NCI-H187 (cell line): ENCODE data around the gene HLA-DPA1.
"Not testable (repeated sequence)": the region's sequence is repeated elsewhere in the genome, so short reads cannot be mapped to it uniquely, and the experiment has no call there.

Experiments used
- DNase-seq, 2 experiments: peaks; one replicate each; lab custom pipeline; 2025; lab: John Stamatoyannopoulos, UW

HLA-DPA1 gene

DNA sequence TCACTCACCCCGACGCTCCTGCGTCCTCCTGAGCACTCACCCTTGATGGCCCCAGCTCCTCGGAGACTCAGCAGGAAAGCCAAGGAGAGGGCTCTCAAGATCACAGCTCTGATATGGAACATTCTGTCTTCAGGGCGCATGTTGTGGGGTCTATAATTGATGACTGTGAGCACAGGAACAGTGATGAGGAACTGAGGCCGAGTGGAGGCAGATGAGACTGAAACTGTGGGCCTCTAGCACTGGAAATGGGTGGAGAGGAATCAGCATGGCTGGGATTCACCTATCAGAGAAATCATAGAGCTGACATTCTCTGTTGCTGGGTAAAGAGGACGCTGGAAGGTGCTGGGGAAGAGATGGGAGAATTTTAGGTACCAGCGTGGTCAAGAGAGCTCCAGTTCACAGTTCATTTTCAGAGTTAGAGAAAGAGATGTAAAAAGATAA lies at the start of gene HLA-DPA1:
TSS of gene HLA-DPA1 (minus strand) at position 219 of the 441 bp plus-strand sequence.
- DNase-seq, result no peak

DNA sequence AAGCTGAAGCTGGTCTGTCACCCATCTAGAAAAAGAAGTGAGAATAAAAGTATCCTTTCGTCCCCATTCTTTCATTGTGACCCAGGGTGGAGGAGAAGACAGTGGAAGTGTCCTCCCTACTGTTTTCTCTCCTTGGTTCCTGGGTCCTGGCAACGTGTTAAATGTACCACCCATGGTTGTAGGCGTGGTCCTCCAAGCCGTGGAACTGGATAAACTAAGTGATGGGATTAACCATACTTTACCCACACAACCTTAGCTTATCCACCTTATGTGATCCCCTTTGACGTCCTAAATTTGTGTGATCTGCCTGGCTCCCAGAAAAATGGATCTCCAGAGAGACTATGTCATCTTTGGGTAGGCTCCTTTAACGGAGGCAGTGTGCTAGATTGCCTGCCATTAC lies 49.7 kb upstream of the HLA-DPA1 start:
- DNase-seq, result no peak

DNA sequence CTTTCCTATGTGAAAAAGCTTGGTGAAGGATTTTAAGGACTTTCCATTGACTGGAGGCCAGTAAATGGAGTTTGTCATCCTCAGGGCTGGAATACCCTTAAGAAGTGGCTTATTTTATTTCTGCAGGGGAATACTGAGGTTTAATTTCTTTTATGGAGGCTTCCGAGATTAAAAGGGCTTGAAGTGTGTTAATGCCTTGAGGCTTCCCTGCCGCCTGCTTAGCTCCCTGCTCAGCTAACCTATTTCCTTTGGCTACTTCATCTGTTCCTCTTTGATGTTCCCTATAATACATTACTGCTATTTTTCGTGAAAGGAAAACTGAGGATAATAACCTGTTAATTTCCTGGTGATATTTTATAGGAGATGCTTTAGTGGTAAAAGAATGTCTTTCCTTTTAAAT lies 46.6 kb upstream of the HLA-DPA1 start:
- DNase-seq, result no peak

DNA sequence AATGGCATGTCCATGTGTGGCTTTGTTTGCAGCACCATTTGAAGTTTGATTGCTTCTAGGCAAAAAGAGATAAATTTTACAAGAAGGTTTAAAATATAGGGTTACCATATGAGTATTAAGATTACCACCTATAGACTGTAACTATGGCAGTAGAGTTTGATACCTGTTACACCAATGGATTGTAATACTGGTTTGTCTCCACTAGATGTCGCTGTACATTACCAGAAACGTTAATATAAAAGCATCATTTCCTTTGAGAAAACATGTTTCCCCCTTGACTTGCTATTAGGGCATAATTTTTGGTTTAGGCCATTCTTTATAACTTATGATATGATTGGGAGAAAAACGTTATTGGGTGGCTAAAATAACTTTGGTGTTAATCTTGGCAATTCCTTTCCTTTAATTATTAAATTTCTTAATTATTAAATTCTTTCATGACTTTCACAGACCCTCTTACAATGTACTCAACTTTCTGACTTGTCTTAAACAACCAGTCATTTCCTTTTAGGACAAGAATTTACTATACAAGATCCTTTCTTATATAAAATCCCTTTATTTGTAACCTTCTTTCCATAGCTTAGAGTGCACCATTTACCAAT lies 45.2 kb upstream of the HLA-DPA1 start:
- DNase-seq, result no peak

DNA sequence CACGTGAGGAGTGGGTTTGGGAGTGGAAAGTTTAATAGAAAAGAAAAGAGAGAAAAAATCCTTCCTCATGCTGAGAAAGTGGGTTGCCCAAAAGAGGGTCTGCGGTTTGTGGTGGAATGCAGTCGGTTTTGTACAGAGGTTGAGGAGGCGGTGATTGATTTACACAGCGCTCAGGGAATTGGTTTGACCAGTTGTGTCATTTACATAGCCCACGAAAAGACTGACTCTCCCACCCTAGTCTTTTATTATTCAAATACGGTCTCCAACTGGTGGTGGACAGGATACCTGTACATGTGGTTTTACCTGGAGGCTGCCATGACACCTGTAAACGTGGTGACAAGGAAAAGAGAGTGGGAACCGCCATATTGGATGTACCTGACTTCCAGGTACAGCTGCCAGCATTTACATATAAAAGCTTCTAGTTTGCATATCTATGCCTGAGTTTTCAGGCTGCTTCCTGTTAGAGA lies 44.4 kb upstream of the HLA-DPA1 start:
- DNase-seq, result no peak

DNA sequence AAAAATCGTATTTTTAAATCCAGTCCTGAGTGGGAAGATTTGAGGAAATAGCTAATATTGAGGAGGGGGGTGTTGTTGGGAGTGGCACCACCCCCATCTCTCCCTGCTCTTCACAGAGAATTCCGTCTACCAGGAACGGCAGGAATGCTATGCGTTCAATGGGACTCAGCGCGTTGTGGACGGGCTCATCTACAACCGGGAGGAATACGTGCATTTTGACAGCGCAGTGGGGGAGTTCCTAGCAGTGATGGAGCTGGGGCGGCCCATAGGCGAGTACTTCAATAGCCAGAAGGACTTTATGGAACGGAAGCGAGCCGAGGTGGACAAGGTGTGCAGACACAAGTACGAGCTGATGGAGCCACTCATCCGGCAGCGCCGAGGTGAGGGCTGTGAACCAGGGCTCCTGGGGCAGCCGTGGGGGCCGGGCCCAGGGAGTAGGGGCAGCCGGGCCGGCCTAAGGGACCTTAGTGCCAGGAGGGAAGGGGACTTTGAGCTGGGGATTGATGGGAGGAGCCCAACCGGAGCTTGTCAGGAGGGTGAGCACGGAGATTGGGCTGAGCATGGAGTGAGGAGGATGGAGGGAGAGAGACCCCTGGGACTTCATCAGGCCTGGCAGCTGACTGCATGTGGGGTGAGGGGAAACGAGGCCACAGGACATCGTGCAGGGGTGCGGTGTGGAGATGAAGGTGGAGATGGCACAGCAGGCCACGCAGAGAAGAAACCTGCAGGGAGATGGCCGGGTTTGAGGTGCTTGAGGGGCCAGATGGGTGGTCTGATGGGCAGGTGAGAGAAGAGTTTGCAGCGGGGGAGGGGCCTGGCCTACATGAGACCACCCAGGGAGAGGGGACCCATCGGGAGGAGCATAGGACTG lies 43.6 kb upstream of the HLA-DPA1 start:
- no peak for DNase-seq

DNA sequence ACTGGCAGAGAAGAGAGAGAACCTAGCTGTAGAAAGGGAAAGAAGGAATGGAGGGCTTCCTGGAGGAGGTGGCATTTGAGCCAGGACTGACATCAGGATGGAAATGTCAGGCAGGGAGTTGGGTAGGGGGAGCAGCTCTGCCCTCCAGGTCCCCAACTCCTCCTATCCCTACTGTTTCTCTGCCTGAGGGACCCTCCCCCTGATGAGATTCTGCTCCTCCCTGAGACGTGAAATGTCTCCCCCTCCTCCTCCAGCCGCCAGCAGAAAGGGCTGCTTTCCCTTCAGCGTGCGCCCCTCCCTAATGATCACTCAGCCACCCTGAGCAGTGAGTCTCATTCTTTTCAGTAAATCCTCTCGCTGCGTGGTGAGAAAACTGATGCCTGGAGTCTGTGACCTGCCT lies 43.0 kb upstream of the HLA-DPA1 start:
- no peak for DNase-seq

DNA sequence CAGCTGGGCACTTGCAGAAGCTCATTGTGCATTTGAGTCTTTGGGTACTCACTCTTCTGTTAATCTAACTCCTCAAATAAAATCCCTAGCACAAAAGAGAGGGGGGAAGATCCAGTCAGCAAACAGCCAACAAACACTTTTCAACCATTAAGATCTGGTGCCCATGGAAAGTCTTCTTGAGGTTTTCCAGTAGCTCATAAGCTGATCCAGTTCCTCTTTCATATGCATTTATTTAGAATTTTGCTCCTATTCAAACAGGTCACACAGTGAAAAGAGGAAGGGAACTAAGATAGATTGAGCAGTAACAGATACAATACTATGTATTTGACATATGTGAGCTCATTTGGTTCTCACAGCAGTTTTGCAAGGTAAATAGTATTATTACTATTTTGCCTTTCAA lies 41.0 kb upstream of the HLA-DPA1 start:
- DNase-seq, result no peak

DNA sequence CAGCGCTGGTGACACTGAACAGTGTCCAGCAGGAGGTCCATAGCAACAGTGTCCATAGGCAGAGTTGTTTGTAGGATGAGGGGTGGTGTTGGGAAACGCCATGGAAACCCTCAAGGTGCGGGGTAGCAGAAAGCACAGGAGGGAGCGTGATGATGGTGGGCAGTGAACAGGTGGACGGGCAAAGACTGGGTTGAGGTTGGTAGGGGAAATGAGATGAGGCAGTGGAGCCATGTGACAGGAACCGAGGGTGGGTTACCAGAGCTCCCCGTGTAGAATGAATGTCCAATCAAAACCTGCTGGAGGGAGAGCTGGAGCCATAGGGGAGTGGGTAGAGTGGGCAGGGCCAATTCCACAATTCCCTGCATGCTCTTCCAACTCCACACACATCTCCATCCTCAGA lies 40.3 kb upstream of the HLA-DPA1 start:
- DNase-seq, result no peak

DNA sequence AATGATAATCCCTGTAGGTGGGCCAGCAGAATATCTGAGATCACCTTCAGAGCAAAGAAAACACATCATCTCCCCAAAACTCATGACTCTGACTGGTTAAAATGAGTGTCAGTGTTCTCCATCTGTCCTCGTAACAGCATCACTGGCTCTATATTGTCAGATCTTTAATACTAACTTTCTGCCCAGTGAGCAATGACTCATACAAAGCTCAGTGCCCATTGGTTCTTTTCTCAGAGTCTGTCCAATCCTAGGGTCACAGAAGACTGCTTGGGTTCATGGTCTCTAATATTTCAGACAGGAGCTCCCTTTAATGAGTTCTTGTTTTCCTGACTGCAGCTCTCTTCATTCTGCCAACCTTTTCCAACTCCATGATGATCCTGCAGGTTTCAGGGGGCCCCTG lies 38.7 kb upstream of the HLA-DPA1 start:
- DNase-seq, result no peak

DNA sequence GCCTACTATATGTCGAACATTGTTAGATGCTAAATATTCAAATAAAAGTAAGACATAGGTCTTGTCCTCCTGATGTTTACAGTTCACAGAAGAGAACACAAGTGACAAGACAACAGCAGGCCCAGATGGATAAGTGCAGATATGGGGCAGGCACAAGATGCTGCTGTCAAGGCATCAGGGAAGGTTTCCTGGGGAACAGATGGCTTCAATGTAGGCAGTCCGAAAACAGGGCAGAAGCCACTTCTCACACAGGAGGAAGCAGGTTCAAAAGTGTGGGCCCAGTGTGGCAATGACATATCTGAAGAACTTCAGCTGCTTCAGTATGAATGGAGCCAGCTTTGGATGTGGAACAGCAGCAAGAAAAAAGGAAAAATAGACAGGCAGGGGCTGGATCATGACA lies 34.9 kb upstream of the HLA-DPA1 start:
- DNase-seq, result no peak

DNA sequence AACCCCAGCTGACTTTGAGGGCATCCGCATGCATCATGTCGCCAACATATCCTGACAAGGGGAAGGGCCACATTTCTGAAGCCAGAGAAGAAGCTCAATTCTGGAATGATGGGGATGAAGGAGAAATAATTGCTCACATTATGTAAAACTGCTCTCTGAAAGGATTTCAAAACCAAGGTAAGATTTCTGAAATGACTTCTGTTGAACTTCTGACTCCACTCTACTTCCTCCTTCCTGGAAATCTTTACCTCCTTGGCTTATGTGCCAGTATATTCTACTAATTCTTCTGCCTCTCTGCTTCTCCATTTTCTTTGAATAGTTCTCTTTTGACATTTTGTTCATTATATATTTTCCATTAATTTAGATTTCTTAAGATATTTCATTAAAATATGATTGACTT lies 34.2 kb upstream of the HLA-DPA1 start:
- no peak for DNase-seq

DNA sequence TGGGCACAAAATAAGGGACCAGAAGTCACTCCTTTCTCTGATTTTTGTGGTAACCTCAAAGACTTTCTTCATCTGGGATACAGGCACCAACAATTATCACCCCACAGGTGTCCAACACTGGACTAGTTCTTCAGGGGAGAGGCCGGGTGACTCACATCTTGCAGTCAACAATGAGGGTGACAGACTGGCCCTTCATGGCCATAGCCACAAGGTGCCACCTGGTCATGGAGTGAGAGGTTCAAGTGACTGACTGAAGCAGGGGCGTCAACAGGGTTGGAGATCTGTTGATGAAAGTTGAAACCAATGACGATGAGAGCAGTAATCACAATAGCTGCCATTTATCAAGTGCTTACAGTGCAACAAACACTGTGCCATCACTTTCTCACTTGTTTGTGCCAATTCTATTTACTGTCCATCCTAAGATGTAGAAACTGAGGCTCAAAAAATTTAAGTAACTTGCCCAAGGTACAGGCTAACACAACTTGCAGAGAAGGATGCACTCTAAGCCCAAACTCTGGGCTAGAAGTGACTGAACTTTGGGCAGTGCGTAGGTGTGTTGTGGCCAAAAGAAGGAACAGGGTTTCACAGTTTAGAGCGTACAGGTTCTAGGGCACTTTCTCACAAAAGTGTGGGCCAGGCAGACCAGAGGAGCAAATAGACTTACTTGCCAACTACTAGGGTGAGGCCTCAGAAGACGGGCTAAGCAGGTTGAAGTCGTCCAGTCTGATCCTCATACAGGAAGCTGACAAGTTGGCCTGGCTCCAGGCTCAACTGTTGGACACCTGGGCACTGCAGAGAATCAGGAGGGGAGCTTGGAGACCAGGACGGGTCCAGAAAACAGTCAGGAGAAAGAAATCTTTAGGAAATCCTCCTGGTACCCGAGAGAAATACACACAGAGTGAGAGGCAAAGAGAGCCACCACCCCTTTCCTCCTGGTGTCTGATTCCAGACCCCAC lies 32.7 kb upstream of the HLA-DPA1 start:
- DNase-seq, result no peak

DNA sequence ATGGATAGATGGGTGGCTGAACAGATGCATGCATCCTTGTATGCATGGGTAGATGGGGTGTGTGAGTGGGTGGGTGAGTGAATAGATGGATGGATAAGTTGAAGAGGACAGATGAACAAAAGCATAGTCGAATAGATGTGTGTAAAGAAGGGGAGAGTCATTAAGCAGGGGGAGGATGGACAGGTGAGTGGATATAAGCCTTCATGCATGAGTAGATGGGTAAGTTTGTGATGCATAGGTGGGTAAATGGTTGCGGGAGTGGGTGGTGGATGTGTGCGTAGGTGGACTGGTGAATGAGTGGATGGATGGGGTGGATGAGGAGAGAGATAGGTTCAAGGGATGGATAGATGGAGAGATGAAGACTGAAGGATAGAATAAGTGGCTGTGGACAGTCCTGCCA lies 31.9 kb upstream of the HLA-DPA1 start:
- DNase-seq, result no peak

DNA sequence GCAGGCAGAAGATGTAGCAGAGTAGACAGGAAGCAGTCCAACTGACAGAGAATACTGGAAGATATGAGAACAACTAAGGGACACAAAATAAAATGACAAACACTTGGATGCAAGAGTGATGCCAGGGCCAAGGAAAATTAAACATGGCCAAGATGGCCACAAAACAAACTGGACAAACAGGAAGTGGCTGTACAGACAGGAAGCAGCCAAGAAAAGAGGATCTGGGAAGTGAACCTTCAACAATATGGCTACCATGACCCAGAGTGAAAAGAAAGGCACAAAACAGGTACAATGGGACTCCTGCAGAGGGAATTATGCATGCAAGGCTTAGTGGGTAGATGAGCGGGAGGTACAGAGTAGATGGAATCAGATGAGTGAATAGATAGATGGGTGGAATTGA lies 31.4 kb upstream of the HLA-DPA1 start:
- no peak for DNase-seq

DNA sequence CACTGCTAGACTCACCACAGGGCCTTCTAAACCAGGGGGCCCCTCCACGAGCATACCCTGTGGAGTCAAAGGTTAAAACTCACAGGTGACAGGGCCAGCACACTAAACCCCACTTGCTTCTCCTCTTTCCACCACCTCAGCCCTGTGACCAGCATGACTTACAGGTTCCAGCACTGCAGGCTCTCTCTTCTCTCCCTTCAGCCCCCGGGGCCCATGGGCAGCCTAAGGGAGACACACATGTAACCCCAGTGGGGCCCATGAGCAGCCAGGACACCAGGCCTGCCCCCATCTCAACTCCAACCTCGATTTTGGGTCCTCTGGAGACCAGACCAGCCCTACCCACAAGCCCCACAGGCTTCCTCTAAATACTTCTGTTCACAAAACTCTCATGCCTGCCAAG lies 30.3 kb upstream of the HLA-DPA1 start:
- DNase-seq, result no peak

DNA sequence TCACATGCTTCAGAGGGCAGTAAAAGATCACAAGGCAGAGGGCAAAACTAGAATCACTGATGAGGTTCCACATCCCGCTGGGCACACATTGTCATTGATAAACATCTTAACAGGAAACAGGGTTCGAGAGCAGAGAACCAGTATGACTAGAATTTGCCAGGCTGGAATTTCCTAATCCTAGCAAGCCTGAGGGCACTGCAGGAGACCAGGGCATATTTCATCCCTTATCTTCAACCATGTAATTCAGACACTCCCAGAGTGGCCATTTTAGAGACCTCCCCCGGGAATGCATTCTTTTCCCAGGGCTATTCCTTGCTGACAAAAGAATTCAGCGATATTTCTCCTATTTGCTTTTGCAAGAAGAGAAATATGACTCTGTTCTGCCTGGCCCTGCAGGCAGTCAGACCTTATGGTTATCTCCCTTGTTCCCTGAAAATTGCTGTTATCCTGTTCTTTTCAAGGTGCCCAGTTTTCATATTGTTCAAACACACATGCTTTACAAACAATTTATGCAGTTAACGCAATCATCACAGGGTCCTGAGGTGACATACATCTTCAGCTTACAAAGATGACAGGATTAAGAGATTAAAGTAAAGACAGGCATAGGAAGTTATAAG lies 27.8 kb upstream of the HLA-DPA1 start:
- not testable (repeated sequence) for DNase-seq

DNA sequence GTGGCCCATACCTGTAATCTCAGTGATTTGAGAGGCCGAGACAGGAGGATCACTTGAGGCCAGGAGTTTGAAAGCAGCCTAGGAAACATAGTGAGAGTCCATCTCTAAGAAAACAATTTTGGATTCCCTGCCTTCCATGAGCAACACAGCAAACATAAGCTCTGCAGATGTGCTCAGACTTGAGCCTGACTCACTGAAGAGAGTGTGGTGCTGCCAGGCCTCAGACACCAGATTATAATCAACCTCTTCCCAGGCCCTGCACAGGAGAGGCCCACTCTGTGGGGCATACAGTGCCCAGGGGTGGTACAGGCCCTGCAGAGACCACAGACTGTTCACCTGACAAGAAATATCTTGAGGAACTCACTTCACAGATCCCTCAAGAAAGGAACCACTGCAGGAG lies 22.2 kb upstream of the HLA-DPA1 start:
- no peak for DNase-seq

DNA sequence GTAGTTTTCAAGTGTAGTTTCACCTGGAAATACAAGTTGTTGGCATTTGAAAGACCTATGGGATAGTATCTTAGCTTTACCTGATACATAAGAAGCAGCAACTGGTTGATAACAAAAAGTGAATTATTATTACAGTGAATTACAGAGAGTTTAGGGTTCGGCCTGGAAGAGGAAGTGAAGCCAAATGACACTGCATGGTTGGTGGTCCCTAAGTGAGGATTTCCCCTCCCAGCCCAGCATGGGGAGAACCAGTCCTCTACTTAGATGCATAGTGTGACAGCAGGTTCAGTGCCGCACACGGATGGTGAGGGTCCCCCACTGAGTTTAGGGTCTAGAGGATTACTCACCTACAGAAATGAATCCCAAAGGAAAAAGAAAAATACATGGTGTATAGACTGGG lies 20.4 kb upstream of the HLA-DPA1 start:
- DNase-seq, result no peak

DNA sequence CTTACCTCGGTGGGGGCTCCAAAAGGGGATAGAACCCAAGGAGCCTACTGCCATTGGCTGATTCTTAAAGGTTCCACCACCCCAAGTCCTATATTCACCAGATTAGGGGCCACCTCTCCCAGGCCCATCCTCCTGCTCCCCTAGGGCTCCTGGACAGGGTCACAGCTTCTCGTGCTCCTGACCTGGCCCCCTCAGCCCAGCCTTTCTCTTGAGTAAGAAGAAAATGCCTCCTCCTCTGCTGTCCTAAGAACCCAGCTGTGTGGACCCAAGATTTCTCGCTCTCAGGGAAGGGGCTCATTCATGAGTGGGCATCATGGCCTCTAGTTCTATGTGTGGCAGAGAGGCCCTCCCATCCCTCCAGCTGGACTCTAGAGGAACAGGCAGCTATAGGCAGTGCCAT lies 18.9 kb upstream of the HLA-DPA1 start:
- no peak for DNase-seq

DNA sequence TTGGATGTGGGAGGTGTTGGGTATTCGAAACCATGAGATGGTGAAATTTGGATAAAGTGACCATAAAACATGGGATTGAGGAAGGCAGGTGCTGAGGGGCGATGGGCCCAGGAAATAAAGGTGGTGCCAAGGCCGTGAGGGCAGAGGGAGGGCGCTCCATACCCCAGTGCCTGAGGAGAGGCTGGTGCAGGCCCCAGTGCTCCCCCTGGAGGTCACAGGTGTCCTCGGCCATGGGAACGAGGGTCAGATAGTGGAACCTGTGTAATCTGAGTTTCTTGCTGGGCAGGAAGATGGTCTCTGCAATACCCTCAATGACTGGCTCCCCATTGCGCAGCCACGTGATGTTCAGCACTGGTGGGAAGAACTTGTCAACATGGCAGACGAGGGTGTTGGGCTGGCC lies 18.5 kb upstream of the HLA-DPA1 start:
- no peak for DNase-seq
